DND-41 (cell line): ENCODE measurements around the gene TTC12.

Source experiments
- EZH2 ChIP-seq: IDR thresholded peaks from 3 replicates; pipeline ENCODE4 v1.6.1; 2012; ENCODE audit warnings: borderline replicate concordance, low read depth, mild to moderate bottlenecking, moderate library complexity, low read length, inconsistent platforms; ENCODE audit not compliant: severe bottlenecking
- TF ChIP-seq, protein P1 (sequence below): IDR thresholded peaks from 2 replicates; pipeline ENCODE4 v1.5.1; 2012; ENCODE audit warnings: borderline replicate concordance, low read length, moderate library complexity, mild to moderate bottlenecking; ENCODE audit not compliant: poor library complexity, severe bottlenecking; ENCODE audit errors: extremely low read depth

DNA sequence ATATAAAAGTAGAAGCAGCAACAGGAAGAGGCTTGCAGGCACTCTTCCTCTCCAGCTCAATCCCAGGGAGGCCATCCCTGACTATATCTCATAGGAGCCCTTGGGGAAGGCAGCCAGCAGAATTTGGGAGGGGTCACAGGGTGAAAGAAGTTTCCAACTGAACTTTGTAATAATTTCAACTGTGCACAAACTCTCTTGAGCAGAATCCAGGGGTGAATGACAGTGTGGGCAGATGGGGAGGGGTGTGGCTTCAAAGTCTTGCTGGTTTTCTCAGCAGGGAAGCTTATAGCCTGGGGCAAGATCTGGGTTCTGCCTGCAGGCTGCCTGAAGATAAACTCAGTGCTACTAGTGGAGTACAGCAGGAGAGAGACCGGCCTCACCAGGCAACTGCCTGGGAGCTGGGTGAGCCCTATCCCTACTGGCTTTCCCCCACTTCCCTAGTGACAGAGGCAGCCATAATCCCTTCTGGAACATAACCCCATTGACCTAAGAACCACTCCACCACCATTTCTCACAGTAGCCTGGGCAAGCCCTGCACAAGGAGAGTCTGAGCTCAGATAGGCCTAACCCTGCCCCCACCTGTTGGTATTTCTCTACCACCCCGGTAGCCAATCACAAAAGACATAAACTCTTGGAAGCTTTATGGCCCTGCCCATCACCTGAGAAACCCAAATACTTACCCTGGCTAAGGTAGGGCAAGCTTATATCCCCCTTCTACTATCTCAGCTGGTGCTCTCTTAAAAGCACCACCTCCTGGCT is 17.8 kb upstream of the TTC12 start:
- TF ChIP-seq, protein P1, sequence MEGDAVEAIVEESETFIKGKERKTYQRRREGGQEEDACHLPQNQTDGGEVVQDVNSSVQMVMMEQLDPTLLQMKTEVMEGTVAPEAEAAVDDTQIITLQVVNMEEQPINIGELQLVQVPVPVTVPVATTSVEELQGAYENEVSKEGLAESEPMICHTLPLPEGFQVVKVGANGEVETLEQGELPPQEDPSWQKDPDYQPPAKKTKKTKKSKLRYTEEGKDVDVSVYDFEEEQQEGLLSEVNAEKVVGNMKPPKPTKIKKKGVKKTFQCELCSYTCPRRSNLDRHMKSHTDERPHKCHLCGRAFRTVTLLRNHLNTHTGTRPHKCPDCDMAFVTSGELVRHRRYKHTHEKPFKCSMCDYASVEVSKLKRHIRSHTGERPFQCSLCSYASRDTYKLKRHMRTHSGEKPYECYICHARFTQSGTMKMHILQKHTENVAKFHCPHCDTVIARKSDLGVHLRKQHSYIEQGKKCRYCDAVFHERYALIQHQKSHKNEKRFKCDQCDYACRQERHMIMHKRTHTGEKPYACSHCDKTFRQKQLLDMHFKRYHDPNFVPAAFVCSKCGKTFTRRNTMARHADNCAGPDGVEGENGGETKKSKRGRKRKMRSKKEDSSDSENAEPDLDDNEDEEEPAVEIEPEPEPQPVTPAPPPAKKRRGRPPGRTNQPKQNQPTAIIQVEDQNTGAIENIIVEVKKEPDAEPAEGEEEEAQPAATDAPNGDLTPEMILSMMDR = no peak
- no peak for TF ChIP-seq EZH2
